Colonic mucosa (tissue), 4 donors: ENCODE data around the gene YBX2. TPM values are rescaled to one million over a fixed set of nuclear protein-coding genes. Genes with fewer than 3 reads are reported as not detected.

ENCODE experiments used
- DNase-seq: peaks from one replicate; pipeline ENCODE4 v3.0.0-alpha.2; 2020
- H3K27ac ChIP-seq: fragments of 200-600 bp; one replicate; pipeline ENCODE4 v1.8.0; 2021
- H3K27me3 ChIP-seq: fragments of 200-600 bp; one replicate; pipeline ENCODE4 v1.8.0; 2021
- H3K36me3 ChIP-seq: fragments of 200-600 bp; one replicate; pipeline ENCODE4 v1.8.0; 2021
- H3K4me1 ChIP-seq: fragments of 200-600 bp; one replicate; pipeline ENCODE4 v1.8.0; 2021; ENCODE audit warnings: mild to moderate bottlenecking
- H3K4me3 ChIP-seq: fragments of 200-600 bp; one replicate; pipeline ENCODE4 v1.8.0; 2021
- H3K9ac ChIP-seq, 2 donors: one replicate each; pipeline ENCODE4 v1.7.0; 2013; ENCODE audit warnings: control low read depth in 2 of 2, low read depth in 2 of 2, low read length in 2 of 2
- H3K9me3 ChIP-seq: fragments of 200-600 bp; one replicate; pipeline ENCODE4 v1.8.0; 2021
- intact Hi-C: fragments of 100-400 bp; cut with DNase I; formaldehyde crosslinking; loops from one replicate; pipeline ENCODE4 v1.14.1; 2022
- total RNA-seq, 2 donors: library from RNA; stranded (reverse); fragmentation: NEBNext Ultra II Directional in 1 of 2; extraction: Animal tissue kit (Norgen Biotek cat#: 25700) in 1 of 2; gene quantifications; one replicate each; pipeline ENCODE4 v1.2.1, GENCODE V29; 2021
- TF ChIP-seq, protein P1 (sequence below): fragments of 200-600 bp; IDR thresholded peaks from one replicate; pipeline ENCODE4 v1.8.0; 2022; ENCODE audit warnings: antibody characterized with exemption, mild to moderate bottlenecking
- donor health status: healthy.
- donor health status: DM: no; HTN: no; CAD: no.
- donor health status: DM: no; HTN: no; CAD: no.

Gene YBX2
- total RNA-seq, 2 donors from 2014 or later: 22.1 to 40.4 TPM

- peaks cover 12% of the 10 kb centered on the region for H3K36me3 ChIP-seq
- H3K9me3 ChIP-seq: no peaks in the 10 kb centered on the region
- H3K9ac ChIP-seq: peak within 1 kb of the TSS; percentile 79 to 98
- peak; percentile 100 for DNase-seq
- TF ChIP-seq, protein P1, sequence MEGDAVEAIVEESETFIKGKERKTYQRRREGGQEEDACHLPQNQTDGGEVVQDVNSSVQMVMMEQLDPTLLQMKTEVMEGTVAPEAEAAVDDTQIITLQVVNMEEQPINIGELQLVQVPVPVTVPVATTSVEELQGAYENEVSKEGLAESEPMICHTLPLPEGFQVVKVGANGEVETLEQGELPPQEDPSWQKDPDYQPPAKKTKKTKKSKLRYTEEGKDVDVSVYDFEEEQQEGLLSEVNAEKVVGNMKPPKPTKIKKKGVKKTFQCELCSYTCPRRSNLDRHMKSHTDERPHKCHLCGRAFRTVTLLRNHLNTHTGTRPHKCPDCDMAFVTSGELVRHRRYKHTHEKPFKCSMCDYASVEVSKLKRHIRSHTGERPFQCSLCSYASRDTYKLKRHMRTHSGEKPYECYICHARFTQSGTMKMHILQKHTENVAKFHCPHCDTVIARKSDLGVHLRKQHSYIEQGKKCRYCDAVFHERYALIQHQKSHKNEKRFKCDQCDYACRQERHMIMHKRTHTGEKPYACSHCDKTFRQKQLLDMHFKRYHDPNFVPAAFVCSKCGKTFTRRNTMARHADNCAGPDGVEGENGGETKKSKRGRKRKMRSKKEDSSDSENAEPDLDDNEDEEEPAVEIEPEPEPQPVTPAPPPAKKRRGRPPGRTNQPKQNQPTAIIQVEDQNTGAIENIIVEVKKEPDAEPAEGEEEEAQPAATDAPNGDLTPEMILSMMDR: no peak
- intact Hi-C loops: no loop called here
- peak within 1 kb of the TSS; percentile 92 for H3K27ac ChIP-seq
- peaks cover 7% of the 10 kb centered on the region for H3K4me1 ChIP-seq
- H3K4me3 ChIP-seq: peak within 1 kb of the TSS; percentile 74
- H3K27me3 ChIP-seq: no peaks in the 10 kb centered on the region
Observed at GRCh38 chr17:7306911-7307685, 12.7 kb upstream of the YBX2 start, which contains the start of gene EIF5A. Gene EIF5A (plus strand): TSS chr17:7307628. CDS start chr17:7309636, 2,008 bp downstream.

- H3K9me3 ChIP-seq: no peaks in the 10 kb centered on the region
- no peak overlapping the region for H3K9ac ChIP-seq
- no peak overlapping the region for H3K4me3 ChIP-seq
- no peaks in the 10 kb centered on the region for H3K4me1 ChIP-seq
- DNase-seq: no peak
- TF ChIP-seq, protein P1: no peak
- no peaks in the 10 kb centered on the region for H3K36me3 ChIP-seq
- intact Hi-C loops: no loop called here
- no peak overlapping the region for H3K27ac ChIP-seq
- no peaks in the 10 kb centered on the region for H3K27me3 ChIP-seq
Observed at GRCh38 chr17:7304179-7304578, 9.7 kb upstream of the YBX2 start.

- Histone ChIP-seq H3K36me3 (no peaks in the 10 kb centered on the region), H3K4me1 (peaks cover 16% of the 10 kb centered on the region), H3K9me3 (no peaks in the 10 kb centered on the region), H3K4me3 (peak overlapping the region; percentile 6), H3K9ac (peak overlapping the region; percentile 35 to 74), H3K27ac (no peak overlapping the region), H3K27me3 (peaks cover 4% of the 10 kb centered on the region)
- intact Hi-C loops: loop anchor here (5.0 kb wide), 1 partner anchor 34 kb away; the partner anchor contains the start of gene CLDN7
- TF ChIP-seq, protein P1: peak; percentile 90
- peak; percentile 83 for DNase-seq
Observed at GRCh38 chr17:7296189-7296861, 1.9 kb upstream of the YBX2 start.

DNA sequence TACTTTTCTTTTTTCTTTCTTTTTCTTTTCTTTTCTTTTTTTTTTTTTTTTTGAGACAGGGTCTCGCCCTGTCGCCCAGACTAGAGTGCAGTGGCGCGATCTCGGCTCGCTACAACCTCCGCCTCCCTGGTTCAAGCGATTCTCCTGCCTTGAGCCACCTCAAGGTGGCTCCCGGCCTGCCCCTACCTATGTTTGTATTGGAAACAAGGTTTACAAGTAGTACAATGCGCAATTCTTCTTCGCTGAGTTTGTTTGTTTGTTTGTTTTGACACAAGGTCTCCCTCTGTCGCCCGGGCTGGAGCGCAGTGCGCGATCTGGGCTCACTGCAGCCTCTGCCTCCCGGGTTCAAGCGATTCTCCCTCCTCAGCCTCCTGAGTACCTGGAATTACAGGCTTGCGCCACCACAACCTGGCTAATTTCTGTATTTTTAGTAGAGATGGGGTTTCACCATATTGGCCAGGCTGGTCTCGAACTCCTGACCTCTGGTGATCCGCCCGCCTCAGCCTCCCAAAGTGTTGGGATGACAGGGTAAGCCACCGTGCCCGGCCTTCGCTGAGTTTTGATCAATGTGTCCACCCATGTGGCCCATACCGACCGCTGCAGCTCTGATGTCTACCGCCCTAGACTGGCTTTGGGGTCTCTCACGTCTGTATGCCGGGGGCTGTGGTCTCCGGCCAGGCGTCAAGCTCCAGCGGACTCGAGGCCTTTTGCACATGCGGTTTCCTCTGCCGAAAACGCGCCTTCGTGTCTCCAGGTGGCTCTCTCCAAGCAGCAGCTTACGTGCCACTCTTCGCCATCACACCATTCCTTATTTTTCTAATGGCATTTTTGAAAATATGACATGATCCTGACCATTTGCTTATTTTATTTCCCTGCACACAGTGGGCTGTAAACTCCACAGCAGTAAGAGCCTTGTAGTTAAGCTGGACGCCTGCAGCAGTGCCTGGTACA, 1.1 kb upstream of the YBX2 start:
- intact Hi-C loops: loop anchor here (5.0 kb wide), 1 partner anchor 33 kb away; the partner anchor contains the start of gene CLDN7
- peak overlapping the region; percentile 80 for H3K27ac ChIP-seq
- peak; percentile 38 for DNase-seq
- H3K4me3 ChIP-seq: peak overlapping the region; percentile 26
- peaks cover 16% of the 10 kb centered on the region for H3K4me1 ChIP-seq
- H3K36me3 ChIP-seq: no peaks in the 10 kb centered on the region
- no peaks in the 10 kb centered on the region for H3K9me3 ChIP-seq
- H3K27me3 ChIP-seq: peaks cover 4% of the 10 kb centered on the region
- TF ChIP-seq, protein P1: no peak
- H3K9ac ChIP-seq: peak overlapping the region; percentile 50 to 74
